Astrocyte (in vitro differentiated cells and primary cell): ENCODE measurements around the gene APLP2. TPM values are rescaled to one million over a fixed set of nuclear protein-coding genes. Genes with fewer than 3 reads are reported as not detected.

Experiments used
- DNase-seq: peaks from one replicate; pipeline ENCODE4 v3.0.0-alpha.2; 2010; ENCODE audit warnings: low read depth
- FAIRE-seq: peaks from 2 replicates; lab custom pipeline; 2011; peaks lifted over from hg19 to GRCh38; lab: Jason Lieb, UNC
- H2AFZ ChIP-seq: 2 replicates; pipeline ENCODE4 v1.6.0; 2012; ENCODE audit warnings: low read depth, low read length, inconsistent platforms
- H3K27ac ChIP-seq: 2 replicates; pipeline ENCODE4 v1.5.1; 2011; ENCODE audit warnings: low read depth, low read length, inconsistent platforms
- H3K27me3 ChIP-seq: 2 replicates; pipeline ENCODE4 v1.6.0; 2011; ENCODE audit warnings: low read length, inconsistent platforms; ENCODE audit not compliant: insufficient read depth
- H3K36me3 ChIP-seq: 2 replicates; pipeline ENCODE4 v1.5.1; 2011; ENCODE audit warnings: low read length, inconsistent platforms; ENCODE audit not compliant: insufficient read depth
- H3K4me1 ChIP-seq: 2 replicates; pipeline ENCODE4 v1.5.1; 2011; ENCODE audit warnings: low read length, inconsistent platforms; ENCODE audit not compliant: insufficient read depth
- H3K4me2 ChIP-seq: 2 replicates; pipeline ENCODE4 v1.6.0; 2012; ENCODE audit warnings: low read length, inconsistent platforms
- H3K4me3 ChIP-seq: 2 replicates; pipeline ENCODE4 v1.5.1; 2011; ENCODE audit warnings: low read depth, mild to moderate bottlenecking, low read length, inconsistent platforms; ENCODE audit not compliant: insufficient read depth
- H3K79me2 ChIP-seq: 2 replicates; pipeline ENCODE4 v1.6.0; 2012; ENCODE audit warnings: mild to moderate bottlenecking, low read length, inconsistent platforms; ENCODE audit not compliant: insufficient read depth
- H3K9ac ChIP-seq: 2 replicates; pipeline ENCODE4 v1.6.0; 2012; ENCODE audit warnings: mild to moderate bottlenecking, low read length, inconsistent platforms
- H3K9me3 ChIP-seq: 2 replicates; pipeline ENCODE4 v1.5.1; 2012; ENCODE audit warnings: low read depth, mild to moderate bottlenecking, low read length, inconsistent platforms; ENCODE audit not compliant: insufficient read depth
- H4K20me1 ChIP-seq: 2 replicates; pipeline ENCODE4 v1.6.0; 2012; ENCODE audit warnings: low read length, inconsistent platforms; ENCODE audit not compliant: insufficient read depth
- H3K27ac Mint-ChIP-seq: one replicate; pipeline ENCODE4 v1.8.0; 2021; ENCODE audit warnings: mild to moderate bottlenecking, mixed read lengths; ENCODE audit not compliant: unreplicated experiment
- H3K27me3 Mint-ChIP-seq: one replicate; pipeline ENCODE4 v1.8.0; 2021; ENCODE audit warnings: low read depth, mixed read lengths; ENCODE audit not compliant: unreplicated experiment
- H3K36me3 Mint-ChIP-seq: one replicate; pipeline ENCODE4 v1.8.0; 2021; ENCODE audit warnings: low read depth, mixed read lengths; ENCODE audit not compliant: unreplicated experiment
- H3K4me1 Mint-ChIP-seq: one replicate; pipeline ENCODE4 v1.8.0; 2021; ENCODE audit warnings: low read depth, mixed read lengths; ENCODE audit not compliant: unreplicated experiment
- H3K4me3 Mint-ChIP-seq: one replicate; pipeline ENCODE4 v1.8.0; 2021; ENCODE audit warnings: mild to moderate bottlenecking, moderate library complexity, mixed read lengths; ENCODE audit not compliant: unreplicated experiment
- H3K9me3 Mint-ChIP-seq: one replicate; pipeline ENCODE4 v1.8.0; 2021; ENCODE audit warnings: mild to moderate bottlenecking, mixed read lengths; ENCODE audit not compliant: unreplicated experiment
- EZH2 ChIP-seq: IDR thresholded peaks from 2 replicates; pipeline ENCODE4 v1.6.1; 2012; ENCODE audit warnings: mild to moderate bottlenecking, low read length, inconsistent platforms; ENCODE audit not compliant: insufficient read depth
- total RNA-seq: library from RNA; stranded (reverse); gene quantifications from 2 replicates; pipeline ENCODE4 v1.2.1, GENCODE V29; 2021
- TF ChIP-seq, protein P1 (sequence below): IDR thresholded peaks from 2 replicates; pipeline ENCODE4 v1.5.1; 2011; ENCODE audit warnings: low read depth, mild to moderate bottlenecking, inconsistent platforms, low read length, moderate library complexity; ENCODE audit not compliant: insufficient read depth

The APLP2 gene
- total RNA-seq, 1 donor from 2014 or later: 849 TPM

GRCh38 chr11:130022799-130023198, 46.9 kb upstream of the APLP2 start:
- Mint-ChIP-seq H3K4me3 (no peak overlapping the region), H3K27me3 (no peaks in the 10 kb centered on the region), H3K9me3 (no peaks in the 10 kb centered on the region), H3K4me1 (peaks cover 30% of the 10 kb centered on the region), H3K36me3 (no peaks in the 10 kb centered on the region), H3K27ac (peak overlapping the region; percentile 43)
- Histone ChIP-seq H3K79me2 (no peaks in the 10 kb centered on the region), H4K20me1 (no peaks in the 10 kb centered on the region), H3K4me2 (no peak overlapping the region), H3K27ac (no peak overlapping the region), H3K9ac (no peak overlapping the region), H3K36me3 (no peaks in the 10 kb centered on the region), H3K27me3 (no peaks in the 10 kb centered on the region), H3K4me3 (no peak overlapping the region), H3K4me1 (peaks cover 11% of the 10 kb centered on the region), H3K9me3 (no peaks in the 10 kb centered on the region), H2AFZ (no peak overlapping the region)
- DNase-seq (no peak), FAIRE-seq (no peak)
- TF ChIP-seq EZH2: no peak
- TF ChIP-seq, protein P1, sequence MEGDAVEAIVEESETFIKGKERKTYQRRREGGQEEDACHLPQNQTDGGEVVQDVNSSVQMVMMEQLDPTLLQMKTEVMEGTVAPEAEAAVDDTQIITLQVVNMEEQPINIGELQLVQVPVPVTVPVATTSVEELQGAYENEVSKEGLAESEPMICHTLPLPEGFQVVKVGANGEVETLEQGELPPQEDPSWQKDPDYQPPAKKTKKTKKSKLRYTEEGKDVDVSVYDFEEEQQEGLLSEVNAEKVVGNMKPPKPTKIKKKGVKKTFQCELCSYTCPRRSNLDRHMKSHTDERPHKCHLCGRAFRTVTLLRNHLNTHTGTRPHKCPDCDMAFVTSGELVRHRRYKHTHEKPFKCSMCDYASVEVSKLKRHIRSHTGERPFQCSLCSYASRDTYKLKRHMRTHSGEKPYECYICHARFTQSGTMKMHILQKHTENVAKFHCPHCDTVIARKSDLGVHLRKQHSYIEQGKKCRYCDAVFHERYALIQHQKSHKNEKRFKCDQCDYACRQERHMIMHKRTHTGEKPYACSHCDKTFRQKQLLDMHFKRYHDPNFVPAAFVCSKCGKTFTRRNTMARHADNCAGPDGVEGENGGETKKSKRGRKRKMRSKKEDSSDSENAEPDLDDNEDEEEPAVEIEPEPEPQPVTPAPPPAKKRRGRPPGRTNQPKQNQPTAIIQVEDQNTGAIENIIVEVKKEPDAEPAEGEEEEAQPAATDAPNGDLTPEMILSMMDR: no peak

GRCh38 chr11:130023204-130023603, 46.5 kb upstream of the APLP2 start:
- peak; percentile 87 for FAIRE-seq
- H4K20me1 ChIP-seq: no peaks in the 10 kb centered on the region
- no peaks in the 10 kb centered on the region for H3K9me3 ChIP-seq
- H3K27ac ChIP-seq: no peak overlapping the region
- no peak overlapping the region for H3K4me3 ChIP-seq
- TF ChIP-seq EZH2: no peak
- TF ChIP-seq, protein P1: no peak
- Mint-ChIP-seq H3K4me1 (peaks cover 30% of the 10 kb centered on the region), H3K36me3 (no peaks in the 10 kb centered on the region), H3K4me3 (peak overlapping the region; percentile 51), H3K9me3 (no peaks in the 10 kb centered on the region), H3K27ac (peak overlapping the region; percentile 92), H3K27me3 (no peaks in the 10 kb centered on the region)
- no peaks in the 10 kb centered on the region for H3K79me2 ChIP-seq
- H3K36me3 ChIP-seq: no peaks in the 10 kb centered on the region
- no peak overlapping the region for H2AFZ ChIP-seq
- H3K27me3 ChIP-seq: no peaks in the 10 kb centered on the region
- peak; percentile 71 for DNase-seq
- H3K4me1 ChIP-seq: peaks cover 11% of the 10 kb centered on the region
- H3K9ac ChIP-seq: no peak overlapping the region
- peak overlapping the region; percentile 35 for H3K4me2 ChIP-seq

DNA sequence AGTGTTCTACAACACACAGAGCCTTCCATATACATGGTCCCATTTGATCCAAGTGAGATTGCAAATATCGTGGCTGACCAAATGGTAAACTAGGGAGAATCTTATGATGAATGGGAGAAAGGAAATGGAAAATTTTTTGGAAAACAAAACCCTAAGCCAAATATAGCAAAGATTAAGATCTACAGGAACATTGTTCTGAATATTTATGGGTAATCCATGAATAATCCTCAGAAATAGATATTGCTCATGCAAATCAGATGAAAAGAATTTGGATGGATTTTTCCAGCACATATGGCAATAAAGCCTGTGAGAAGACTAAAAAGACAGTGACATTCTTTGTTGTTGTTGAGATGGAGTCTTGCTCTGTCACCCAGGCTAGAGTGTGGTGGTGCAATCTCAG, 45.3 kb upstream of the APLP2 start:
- Mint-ChIP-seq H3K9me3 (no peaks in the 10 kb centered on the region), H3K4me3 (no peak overlapping the region), H3K27me3 (no peaks in the 10 kb centered on the region), H3K4me1 (peaks cover 30% of the 10 kb centered on the region), H3K36me3 (no peaks in the 10 kb centered on the region), H3K27ac (peak overlapping the region; percentile 66)
- H3K9me3 ChIP-seq: no peaks in the 10 kb centered on the region
- FAIRE-seq (no peak), DNase-seq (no peak)
- H3K9ac ChIP-seq: no peak overlapping the region
- H4K20me1 ChIP-seq: no peaks in the 10 kb centered on the region
- no peak overlapping the region for H2AFZ ChIP-seq
- peaks cover 11% of the 10 kb centered on the region for H3K4me1 ChIP-seq
- no peak overlapping the region for H3K27ac ChIP-seq
- no peaks in the 10 kb centered on the region for H3K27me3 ChIP-seq
- TF ChIP-seq, protein P1: no peak
- no peak for TF ChIP-seq EZH2
- no peaks in the 10 kb centered on the region for H3K79me2 ChIP-seq
- H3K4me2 ChIP-seq: no peak overlapping the region
- H3K36me3 ChIP-seq: no peaks in the 10 kb centered on the region
- no peak overlapping the region for H3K4me3 ChIP-seq
